HG02884 (cell line): ENCODE measurements around the gene RUBCN.
A peak's percentile ranks its signal among the peaks of the same experiment; 100 is the strongest.
"Not testable (repeated sequence)": the region's sequence is repeated elsewhere in the genome, so short reads cannot be mapped to it uniquely, and the experiment has no call there.

ENCODE experiments used
- ATAC-seq: cut with Tn5 transposase; IDR thresholded peaks from one replicate; pipeline ENCODE4 v1.9.1; 2021; ENCODE audit warnings: mild to moderate bottlenecking, moderate library complexity; ENCODE audit not compliant: unreplicated experiment

Gene RUBCN

DNA sequence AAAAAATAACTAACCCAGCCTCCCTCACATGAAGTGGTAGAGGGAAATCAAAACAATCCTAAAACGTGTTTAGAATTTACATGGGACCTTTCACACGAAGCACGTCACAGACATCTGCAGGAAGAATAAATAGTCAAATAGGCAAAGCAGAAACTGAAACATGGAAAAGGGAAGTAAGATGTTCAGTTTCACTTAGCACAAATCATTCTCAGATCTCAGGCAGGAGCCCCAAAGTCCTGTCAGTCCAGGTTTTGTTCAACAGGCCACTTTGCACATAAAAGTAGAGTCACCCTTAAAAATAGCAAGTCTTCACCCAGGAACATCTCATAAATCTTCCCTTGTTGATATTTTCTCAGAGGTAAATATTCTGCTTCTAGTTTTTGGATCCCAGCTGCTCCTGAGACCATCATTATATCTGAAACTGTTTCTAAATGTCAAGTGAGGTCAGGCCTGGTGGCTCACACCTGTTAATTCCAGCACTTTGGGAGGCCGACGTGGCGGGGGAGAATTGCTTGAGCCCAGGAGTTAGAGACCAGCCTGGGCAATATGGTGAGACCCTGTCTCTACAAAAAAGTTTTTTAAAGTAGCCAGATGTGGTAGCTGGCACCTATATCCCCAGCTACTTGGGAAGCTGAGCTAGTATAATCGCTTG lies 1.9 kb downstream of the RUBCN start:
- ATAC-seq, result peak; percentile 41

DNA sequence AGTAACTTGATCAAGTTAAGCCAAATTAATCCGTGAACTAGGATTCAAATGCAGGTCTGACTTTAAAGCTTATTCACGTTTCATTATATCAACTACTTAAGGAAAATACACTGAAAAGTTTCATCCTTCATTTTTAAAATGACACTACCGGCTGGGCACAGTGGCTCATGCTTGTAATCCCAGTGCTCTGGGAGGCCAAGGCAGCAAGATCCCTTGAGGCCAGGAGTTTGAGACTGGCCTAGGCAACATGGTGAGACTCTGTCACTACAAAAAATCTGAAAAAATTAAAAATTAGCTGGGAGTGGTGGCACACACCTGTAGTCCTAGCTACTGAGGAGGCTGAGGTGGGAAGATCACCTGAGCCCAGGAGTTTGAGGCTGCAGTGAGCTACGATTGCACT lies 3.7 kb downstream of the RUBCN start:
- no peak for ATAC-seq

- not testable (repeated sequence) for ATAC-seq
Measured at GRCh38 chr3:197731483-197731882, 5.2 kb downstream of the RUBCN start.

GRCh38 chr3:197730770-197731169 lies 5.9 kb downstream of the RUBCN start:
- not testable (repeated sequence) for ATAC-seq

DNA sequence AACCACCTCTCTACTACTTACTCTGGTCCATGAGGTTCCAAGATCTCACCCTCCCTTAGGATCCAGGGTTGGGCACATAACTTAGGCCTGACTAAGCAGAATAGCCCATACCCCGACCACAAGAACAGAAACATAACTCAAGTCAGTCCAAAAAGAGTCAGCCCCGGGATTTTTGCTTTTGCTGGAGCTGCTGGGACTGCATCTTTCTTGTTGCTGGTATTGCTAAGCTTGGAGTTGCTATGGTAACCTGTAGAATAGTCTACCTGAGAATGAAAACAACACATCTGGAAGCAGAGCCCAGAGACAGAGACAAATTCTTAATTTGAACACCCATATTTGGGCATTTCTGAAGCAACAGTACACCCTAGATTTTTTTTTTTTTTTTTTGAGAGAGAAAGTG lies 6.5 kb downstream of the RUBCN start:
- ATAC-seq, result no peak

DNA sequence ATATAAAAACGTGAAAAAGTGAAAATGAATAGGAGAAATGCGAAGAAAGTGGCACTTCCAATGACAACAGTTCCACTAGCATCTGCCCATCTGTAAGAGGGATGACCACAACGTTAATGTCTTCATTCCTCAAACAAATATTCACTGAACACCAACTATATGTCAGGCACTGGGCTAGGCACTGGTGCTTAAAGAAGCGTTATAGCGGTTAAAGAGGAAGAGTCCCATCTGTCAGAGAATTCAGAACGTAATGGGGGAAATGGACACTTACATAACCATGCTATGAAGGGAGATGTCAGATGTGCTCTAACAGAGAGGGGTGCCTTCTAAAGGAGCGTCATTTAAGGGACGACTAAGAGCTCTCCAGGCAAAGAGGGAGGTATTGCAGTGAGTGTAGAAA lies 8.2 kb downstream of the RUBCN start:
- no peak for ATAC-seq

DNA sequence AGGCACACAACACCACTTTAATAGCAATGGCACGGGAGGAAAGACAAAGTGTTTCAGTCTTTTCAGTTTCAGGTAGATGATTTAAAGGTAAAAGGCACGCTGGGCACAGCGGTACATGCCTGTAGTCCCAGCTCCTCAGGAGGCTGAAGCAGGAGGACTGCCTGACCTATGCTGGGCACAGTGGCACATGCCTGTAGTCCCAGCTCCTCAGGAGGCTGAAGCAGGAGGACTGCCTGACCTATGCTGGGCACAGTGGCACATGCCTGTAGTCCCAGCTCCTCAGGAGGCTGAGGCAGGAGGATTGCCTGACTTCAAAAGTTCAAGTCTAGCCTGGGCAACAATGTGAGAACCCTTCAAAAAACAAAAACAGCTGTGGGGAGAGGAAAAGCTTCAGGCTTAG lies 8.8 kb downstream of the RUBCN start:
- not testable (repeated sequence) for ATAC-seq

- no peak for ATAC-seq
Measured at GRCh38 chr3:197722734-197723133, 14.0 kb downstream of the RUBCN start.

DNA sequence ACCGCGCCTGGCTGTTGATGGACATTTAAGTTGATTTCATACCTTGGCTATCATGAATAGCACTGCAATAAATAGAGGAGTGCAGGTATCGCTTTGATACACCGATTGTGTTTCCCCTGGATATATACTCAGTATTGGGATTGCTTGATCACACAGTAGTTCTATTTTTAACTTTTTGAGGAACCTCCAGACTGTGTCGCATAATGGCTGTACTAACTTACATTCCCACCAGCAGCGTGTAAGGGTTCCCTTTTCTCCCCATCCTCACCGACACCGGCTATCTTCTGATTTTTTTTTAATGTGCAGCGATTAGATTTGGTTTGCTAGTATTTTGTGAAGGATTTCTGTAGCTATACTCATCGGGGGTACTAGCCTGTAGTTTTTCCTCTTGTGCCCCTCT lies 16.0 kb downstream of the RUBCN start:
- ATAC-seq, result no peak

DNA sequence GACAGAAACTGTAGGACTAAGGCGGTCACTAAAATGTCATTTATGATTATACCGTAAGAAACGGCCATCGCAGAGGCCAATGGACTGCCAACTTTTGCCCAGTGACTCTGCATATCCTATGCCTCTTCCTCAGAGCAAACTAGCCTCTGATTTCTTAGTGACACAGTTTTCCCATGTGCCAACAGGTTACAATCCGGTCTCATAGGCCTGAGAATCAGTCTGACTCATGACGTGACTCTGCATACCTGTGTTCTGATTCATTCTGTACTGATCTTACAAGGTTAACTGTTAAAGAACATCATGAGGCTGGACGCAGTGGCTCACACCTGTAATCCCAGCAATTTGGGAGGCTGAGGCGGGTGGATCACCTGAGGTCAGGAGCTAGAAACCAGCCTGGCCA lies 17.8 kb downstream of the RUBCN start:
- ATAC-seq, result no peak

DNA sequence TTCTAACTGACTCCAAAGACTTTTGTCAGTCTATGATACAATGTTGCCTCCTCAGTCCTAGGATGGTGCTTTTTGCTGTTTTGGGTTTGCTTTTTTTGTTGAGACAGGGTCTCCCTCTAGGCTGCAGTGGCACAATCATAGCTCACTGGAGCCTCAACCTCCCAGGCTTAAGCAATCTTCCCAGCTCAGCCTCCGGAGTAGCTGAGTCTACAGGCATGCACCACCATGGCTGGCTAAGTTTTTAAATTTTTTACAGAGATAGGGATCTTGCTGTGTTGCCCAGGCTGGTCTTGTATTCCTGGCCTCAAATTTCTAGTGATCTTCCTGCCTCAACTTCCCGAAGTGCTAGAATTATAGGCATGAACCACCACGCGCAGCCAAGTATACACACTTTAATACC lies 22.5 kb downstream of the RUBCN start:
- ATAC-seq, result no peak

GRCh38 chr3:197713477-197713822 lies 23.3 kb downstream of the RUBCN start:
- no peak for ATAC-seq

DNA sequence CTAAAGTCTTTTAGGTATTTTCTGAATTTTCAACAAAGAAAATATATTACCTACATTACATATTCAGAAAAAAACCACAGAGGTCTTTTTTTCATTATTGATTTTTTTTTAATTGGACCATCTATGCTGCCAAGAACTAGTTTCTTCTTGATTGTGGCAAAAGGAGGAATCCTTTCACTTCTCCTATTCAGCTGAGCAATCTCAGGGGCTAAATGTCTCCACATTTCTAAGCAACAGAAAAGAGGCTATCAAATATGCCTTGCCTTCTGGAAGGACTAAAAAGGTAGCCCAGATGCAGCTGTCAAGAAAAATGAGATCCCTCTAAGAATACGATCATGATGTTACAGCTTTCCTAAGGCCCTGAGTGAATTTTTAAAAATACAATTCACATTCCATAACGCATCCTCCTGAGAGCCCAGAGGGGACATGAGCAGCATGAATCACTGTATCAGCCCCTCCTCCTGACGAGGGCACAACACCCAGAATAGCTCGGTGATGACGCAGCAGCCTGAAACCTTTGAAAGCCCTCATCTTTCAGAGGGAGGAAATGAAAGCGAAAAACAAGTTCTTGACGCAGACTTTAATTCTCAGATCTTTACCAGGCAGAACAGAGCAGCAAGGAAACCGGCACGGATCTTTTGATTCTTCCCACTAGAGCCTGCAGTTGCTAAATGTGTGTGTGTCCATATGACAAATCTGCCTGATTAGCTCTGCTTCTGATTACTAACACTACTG lies 24.6 kb downstream of the RUBCN start:
- peak; percentile 83 for ATAC-seq

DNA sequence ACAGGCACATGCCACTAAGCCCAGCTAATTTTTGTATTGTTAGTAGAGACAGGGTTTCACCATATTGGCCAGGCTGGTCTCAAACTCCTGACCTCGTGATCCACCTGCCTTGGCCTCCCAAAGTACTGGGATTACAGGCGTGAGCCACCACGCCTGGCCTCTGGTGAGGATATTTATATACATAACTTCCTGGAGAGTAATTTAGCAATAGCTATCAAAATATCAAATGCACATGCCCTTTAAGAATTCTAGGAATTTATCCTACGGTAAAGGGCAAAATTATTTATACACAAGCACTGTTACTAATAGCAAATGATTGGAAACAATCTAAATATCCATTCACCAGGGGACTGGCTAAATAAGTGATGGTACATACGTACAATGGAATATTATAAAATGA lies 25.7 kb downstream of the RUBCN start:
- ATAC-seq, result not testable (repeated sequence)

- no peak for ATAC-seq
Measured at GRCh38 chr3:197709135-197709534, 27.6 kb downstream of the RUBCN start.

DNA sequence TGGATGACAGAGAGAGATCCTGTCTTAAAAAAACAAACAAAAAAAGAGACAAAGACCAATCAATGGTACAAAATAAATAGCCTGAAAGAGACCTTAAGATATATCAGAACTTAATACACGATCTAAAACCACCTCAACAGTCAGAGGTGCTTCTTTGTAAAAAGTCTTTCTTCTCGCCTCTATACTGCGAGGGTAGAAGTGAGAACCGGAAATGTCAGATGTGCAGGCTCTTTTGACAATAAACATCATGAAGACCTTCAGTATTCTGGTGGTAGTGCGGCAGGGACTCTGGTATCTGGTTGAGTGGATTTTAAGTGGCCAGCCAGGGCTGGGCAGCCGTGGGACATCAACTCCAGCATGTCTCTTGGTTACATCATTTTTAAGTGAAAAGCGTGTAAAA lies 30.0 kb downstream of the RUBCN start:
- no peak for ATAC-seq

- ATAC-seq, result no peak
Measured at GRCh38 chr3:197701841-197702240, 34.9 kb downstream of the RUBCN start.

DNA sequence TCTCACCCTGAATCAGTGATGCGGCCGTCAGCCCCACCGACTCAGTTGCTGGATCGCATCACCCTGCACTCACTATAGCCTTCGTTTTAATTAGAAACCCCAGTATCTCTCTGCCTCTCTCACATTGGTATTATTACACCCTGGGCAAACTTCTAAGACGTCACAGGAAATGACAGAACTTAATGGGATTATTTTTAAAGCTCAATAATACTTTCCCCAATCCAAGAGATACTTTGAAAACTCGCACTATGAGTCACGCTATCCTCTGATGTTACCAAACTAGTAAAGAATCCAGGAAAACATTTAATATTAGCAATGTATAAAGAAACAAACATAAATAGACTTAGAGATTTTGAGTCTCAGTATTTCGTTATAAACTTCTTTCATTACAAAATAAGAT lies 36.6 kb downstream of the RUBCN start:
- ATAC-seq, result no peak

DNA sequence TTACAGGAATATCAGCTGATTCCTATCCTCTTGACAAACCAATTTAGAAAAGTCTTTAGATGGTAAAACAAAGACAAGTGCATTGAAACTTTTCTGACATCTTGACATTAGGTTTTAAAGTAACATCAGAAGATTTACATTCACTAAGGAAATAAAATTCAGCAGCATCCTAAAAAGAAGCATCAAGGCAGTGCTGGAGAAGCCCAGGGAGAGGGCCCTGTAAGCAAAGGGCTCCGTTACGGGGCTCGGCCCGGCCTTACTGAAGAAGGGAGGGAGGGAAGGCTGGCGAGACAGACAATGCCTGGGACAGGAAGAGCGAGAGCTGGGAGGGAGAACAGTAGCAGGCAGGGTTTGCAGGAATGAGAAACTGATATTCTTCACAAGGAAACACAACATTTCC lies 39.3 kb downstream of the RUBCN start:
- no peak for ATAC-seq

DNA sequence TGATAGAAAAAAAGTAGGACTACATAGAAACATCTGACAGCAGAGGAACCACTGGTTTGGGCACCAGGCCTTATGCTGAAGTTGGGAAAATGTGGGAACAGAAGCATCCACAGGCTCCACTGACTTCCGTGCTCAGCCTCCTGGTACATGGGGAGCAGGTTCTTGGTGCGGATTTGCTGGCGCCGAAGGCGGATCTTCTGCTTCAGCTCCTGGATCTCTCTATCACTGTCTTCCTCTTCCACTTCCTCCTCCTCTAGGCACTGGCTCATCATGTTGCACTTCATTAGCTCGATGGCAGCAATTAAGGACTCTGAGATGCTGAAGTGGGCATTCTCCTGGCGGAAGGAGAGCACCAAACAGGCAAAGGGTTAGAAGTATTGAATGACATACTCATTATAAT lies 42.5 kb downstream of the RUBCN start:
- no peak for ATAC-seq

DNA sequence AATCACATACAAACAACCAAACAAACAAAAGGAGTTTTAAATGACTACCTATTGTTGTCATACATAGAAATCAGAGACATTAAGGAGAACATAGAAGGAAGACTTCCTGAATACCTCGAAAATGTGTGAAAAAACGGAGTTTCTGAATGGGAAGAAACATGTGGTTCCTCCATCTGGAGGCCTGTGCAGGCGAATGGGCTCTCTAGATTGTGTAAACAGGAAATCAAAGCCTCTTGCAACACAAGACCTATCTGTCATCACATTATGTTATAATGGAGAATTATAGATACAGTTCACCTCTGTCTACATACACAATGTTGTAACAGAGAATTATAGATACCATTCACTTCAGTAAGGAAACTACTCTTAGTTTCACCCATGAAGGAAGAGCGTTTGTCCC lies 44.1 kb downstream of the RUBCN start:
- ATAC-seq, result no peak

DNA sequence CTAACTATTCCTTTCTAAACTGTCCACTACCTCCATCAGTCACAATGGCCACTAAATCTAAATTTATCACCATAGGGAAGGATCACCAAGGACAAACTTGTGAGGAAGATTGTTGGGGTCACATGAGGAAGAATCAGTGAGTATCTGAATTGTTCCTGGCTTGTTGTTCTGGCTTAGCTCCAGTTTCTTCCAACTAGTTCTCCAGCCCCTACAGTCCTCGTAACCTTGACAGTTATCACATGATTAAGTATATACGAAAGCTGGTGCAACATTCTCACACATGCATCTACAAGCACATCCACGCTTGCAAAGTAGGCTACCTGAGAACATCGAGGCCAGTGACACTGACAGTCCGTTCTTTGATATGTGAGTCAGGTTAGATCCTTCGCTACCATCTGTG lies 46.0 kb downstream of the RUBCN start:
- ATAC-seq, result no peak

DNA sequence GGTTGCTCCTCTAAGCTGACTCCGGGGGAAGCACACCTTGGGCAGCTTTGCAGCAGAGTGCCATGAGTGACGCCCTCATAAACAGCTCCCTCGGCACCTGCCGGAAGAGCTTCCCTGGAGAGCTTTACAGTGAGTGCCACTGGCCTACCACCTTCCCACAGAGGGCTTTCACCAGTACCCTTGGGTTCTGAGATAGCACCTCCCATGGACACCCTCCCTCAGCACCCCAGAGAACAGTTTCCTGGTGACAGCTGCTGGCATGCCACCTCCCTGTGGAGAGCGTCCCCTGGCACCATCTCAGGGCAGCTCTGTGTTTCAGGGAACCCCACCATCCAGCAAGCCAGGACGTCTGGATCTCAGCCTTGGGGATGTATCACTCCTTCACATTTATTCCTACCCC lies 49.1 kb downstream of the RUBCN start:
- ATAC-seq, result no peak
